GM21717 (cell line): ENCODE measurements around the gene WNT5A.
"Not testable (repeated sequence)": the region's sequence is repeated elsewhere in the genome, so short reads cannot be mapped to it uniquely, and the experiment has no call there.

ENCODE experiments used
- ATAC-seq: cut with Tn5 transposase; IDR thresholded peaks from one replicate; pipeline ENCODE4 v1.9.1; 2021; ENCODE audit warnings: mild to moderate bottlenecking, moderate library complexity; ENCODE audit not compliant: unreplicated experiment

WNT5A gene

DNA sequence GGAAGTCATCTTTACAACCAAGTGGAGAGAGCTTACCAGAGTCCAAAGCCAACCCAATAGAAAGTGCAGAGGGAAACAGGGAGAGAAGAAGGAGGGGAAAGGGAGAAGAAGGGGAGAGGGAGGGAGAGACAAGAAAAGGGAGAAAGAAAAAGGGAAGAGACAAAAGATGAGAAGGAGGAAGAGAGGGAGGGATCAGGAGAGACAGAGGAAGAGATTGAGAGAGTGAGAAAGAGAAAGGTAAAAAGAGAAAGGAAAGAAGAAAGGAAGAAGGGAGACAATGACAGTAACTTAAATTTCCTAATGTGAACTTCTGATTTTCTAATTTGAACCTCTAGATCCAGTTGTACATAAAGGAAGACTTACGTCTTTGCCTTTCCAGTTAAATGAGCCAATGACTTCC, 20.7 kb upstream of the WNT5A start:
- no peak for ATAC-seq

DNA sequence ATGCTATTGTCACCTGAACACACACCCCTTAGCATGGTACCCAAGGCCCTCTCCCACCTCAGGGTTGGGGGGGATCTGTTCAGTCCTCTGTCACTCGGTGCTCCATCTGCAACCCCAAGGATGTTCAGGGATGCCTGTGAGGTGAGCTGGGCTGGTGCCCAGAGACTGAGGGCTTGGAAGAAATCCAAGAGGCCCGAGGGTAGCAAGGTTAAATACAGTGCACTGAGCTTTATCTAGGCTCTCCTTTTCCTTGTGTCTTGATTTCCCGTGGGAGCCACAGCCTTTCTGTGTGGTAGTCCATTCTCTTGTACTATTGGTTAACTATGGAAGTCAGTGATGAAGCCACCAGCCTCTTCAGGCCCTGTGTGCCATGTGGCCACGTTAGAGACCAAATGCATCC, 18.7 kb upstream of the WNT5A start:
- ATAC-seq, result no peak

- not testable (repeated sequence) for ATAC-seq
Observed at GRCh38 chr3:55505102-55505501, 18.0 kb upstream of the WNT5A start.

DNA sequence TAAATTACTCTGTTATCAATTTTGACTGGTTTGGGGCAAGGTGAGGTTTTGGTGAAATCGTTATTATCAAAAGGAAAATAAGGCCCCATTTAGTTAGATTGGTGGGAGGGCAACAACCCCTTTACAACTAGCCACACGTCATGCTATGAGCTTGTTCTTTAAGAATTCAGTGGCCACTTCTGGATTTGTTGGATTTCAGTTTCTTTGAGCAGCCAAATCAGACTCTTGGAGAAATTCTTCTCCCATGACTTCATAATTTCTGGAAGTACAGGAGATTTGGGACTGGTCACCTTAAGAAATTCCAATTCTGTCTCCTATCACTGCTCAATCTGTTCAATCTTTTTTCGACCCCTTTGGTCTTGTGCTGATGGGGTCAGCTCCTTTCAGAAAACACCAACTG, 14.8 kb upstream of the WNT5A start:
- no peak for ATAC-seq

GRCh38 chr3:55500555-55501330, 13.6 kb upstream of the WNT5A start:
- ATAC-seq, result no peak

DNA sequence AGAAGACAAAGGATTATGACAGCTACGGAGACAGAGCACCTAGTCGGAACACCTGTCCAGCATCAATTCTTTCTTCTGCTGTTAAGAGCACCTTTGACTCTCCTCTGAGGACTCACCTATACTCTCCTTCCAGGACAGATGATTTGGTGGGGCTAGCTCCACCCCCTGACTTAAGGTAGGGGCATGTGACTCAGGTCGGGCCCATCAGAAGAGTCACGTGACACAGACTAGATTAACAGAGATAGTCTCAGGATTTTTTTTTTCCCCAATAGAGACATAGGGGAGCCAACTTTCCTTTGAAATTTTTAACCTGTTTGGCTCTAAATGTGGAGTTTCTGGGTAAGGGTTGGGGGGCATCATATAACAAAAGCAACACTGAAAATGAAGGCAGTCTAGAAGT, 11.4 kb upstream of the WNT5A start:
- ATAC-seq, result no peak

DNA sequence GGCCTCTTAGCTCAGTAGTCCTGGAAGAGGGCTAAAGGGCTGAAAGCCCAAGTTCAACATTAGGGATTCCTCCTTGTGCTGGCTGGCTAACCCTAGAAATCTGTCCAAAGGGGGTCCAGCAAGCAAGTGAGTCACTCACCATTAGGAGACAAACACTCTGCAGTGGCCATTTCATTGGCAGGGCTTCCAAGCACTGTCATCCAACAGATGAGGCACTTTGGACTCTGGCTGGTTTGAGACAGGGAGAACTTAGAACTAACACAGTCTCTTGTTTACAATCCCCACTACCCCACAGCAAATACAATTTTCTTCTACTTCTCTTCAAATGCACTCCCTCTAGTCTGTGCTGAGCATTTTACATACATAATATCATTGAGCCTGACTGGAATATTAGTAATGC, 10.1 kb upstream of the WNT5A start:
- no peak for ATAC-seq

GRCh38 chr3:55494976-55495375, 7.9 kb upstream of the WNT5A start:
- ATAC-seq, result no peak

GRCh38 chr3:55492976-55493375, 5.9 kb upstream of the WNT5A start:
- no peak for ATAC-seq

GRCh38 chr3:55491296-55491816, 4.2 kb upstream of the WNT5A start:
- ATAC-seq, result no peak

DNA sequence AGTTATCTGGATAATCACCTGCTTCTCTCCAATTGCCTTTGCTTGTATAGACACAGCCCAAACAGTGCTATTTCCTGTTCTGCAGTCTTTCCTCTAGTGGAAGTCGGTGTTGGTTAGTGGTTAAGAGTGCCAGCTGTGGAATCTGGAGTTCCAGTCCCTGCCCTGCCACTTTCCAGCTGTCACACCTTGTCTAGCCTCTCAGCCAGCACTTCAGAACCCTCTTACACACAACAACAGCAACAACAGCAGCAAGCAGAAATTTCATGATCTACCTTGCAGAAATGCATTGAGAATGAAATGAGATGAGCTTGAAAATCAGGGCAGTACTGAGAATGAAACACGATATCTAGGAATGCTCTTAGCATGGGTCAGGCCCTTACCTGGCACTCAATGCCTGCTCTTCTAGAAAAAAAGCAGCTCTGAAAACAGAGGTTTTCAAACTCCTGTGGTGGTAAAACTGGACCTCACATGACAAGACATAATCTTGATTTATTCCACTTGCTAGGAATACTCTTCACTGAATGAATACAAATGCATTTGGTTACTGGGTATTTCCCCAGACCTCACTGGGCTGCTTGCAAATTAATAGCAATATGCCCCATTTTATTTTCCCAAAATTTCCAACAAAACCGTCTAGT, 3.3 kb upstream of the WNT5A start:
- ATAC-seq, result no peak

- ATAC-seq, result no peak
Observed at GRCh38 chr3:55489798-55490132, 2.7 kb upstream of the WNT5A start.

DNA sequence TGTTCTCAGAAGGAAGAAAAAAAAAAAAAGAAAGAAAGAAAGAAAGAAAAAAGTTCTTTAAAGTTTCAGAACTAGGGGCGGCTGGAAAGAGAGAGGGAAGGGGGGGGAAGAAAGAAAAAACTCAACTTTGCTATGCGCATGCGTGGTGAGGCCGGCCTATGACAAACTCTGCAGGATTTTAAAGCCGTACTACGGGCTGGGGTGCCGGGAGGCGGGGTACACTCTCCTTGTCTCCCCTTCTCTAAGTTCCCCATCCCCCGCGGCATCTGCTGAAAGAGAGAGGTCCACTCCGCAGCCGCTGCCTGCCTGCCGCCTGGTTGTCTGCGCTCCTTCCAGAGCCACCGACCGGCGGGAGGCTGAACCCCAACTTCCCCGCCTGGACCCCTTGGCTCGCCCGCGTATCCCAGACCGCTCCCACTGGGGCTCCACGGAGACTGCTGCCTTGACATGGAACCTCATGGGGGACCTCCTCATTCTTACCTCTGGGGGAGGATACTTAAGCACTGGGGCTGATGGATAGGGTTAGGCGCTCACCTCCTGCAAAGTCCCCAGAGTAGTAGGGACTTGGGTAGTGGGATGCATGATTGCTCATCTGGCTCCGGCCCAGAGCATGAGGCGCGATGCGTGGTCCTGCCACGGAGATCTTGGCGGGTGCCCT, 1.4 kb upstream of the WNT5A start:
- ATAC-seq, result no peak

GRCh38 chr3:55487381-55488241, 505 bp upstream of the WNT5A start:
- ATAC-seq, result no peak

DNA sequence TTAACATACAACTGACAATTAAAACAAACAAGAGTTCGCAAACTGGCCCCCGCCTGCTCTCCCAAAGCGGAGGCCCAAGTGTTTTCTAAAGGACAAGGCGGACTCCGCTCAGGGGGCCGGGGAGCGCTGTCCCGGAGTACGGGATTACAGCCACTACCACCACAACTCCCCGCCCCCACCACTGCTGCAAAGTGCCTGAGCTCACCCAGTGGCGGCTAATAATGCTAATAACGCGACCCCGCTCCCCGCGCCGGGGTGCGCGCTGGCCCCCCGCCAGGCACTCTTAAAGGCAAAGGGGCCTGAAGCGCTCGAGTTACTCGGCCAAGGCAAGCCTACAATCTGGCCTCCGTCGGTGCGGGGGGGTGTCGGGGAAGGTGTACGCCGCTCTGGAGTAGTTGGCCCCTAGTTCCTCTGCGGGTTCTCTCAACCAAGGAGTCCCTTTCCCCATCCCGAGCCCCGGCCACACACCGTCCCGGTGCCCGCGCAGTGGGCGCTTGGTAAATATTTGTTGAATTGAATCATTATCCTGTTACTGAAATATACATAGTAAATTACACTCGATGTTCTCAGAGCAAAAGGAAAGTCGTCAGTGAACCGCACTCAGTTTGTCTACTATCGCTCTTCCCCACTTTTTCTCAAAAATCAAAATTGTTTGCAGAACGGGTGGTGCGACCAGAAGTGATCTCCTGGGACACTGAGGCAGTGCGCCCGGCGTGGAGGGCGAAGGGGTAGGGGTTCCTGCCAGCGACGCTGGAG, 827 bp downstream of the WNT5A start:
- ATAC-seq, result no peak

DNA sequence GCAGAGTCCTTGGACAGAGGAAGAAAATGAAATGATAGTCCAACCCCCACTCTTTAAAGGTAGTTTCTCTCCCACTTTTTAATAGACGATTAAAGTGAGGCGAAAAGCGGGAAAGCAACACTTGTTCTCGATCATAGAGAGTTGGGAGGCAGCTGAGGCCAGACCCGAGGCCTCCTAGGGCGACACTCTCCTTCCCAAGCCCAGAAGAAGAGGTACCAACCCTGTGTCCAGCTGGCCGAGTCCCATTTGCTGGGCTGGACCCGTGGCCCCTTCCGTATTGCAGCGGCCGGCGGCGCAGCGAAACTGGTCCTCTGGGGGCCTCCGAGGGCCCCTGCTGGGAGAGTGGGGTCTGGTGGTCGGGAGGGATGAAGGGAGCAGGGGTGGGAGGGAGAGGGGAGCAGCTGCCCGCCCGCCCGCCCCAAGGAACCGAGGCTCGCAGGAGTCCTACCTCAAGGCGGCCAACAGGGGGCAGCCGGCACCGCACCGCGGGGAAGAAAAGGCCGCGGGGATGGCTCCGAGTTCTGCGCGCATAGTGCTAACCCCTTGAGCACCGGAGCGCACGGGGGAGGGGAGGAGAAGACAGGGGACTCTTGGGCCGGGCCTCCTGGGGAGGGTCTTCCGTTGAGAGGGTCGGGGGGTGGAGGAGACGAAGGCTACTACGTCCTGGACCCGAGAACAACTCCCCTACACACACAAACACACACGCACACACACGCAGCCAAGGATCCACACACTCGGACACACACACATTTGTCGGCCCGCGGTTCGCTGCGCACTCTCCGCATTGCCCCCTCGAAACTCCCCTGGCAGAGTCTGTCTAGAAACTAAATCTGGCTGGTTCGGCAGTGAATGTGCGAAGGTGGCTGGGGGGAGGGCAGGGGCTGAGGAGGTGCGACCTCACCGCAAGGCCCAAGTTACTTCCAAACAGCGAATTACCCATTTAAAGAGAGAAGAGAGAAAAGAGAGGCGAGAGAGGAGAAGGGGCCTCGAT, 2.0 kb downstream of the WNT5A start:
- ATAC-seq, result peak; percentile 63

GRCh38 chr3:55484191-55484689, 2.9 kb downstream of the WNT5A start:
- ATAC-seq, result no peak

GRCh38 chr3:55483196-55484095, 3.7 kb downstream of the WNT5A start:
- ATAC-seq, result no peak
